ENCODE measurements around the gene IFI27. TPM values are rescaled to one million over a fixed set of nuclear protein-coding genes. Genes with fewer than 3 reads are reported as not detected.

The IFI27 gene
- polyA plus RNA-seq, 2 of the 4 experiments (the other 2 are of a cell fraction), result 0.76 to 2.2 TPM

DNA sequence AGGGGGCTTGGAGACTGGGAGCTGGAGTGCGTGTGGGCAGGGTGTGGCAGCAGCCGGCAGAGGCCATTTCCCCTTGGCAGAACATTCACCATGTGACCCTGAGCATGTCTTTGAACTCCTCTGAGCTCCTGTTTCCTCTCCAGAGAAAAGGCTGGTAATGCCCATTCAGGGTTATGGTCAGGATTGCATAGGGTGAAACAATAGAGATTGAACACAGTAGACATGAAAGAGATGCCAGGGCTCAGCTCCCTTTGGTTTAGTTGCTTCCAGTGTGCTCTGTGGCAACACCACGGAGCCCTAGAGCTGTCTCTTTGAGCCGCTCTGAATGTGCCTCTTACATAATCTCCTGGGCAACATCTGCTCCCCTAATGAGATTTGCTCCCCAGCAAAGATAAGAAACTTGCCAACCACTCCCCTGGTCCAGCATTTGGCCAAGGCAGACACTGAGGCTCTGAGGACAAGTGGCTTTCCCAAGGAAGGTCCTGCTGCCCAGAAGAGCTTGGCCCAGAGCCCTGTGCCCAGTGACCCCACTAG lies 4.6 kb downstream of the IFI27 start:
- TF ChIP-seq CHD4 (IDR thresholded peaks at IDR 0.05; ENCODE audit: borderline replicate concordance), result no peak
- TF ChIP-seq REST (IDR thresholded peaks at IDR 0.05), result no peak
- TF ChIP-seq EHF (CRISPR knock-in tag; IDR thresholded peaks at IDR 0.05), result no peak
- TF ChIP-seq TP53 (CRISPR knock-in tag; IDR thresholded peaks at IDR 0.05), result no peak
- no peak for TF ChIP-seq HDAC2 (IDR thresholded peaks at IDR 0.05)
- no peak for TF ChIP-seq KDM1A (IDR thresholded peaks at IDR 0.05; ENCODE audit: low read depth)
- no peak for TF ChIP-seq MYC (IDR thresholded peaks at IDR 0.05; ENCODE audit: borderline replicate concordance, low read length)
- no peak for TF ChIP-seq KDM5A (IDR thresholded peaks at IDR 0.05)
- TF ChIP-seq HOXA7 (CRISPR knock-in tag; IDR thresholded peaks at IDR 0.05), result no peak
- TF ChIP-seq, protein P1, sequence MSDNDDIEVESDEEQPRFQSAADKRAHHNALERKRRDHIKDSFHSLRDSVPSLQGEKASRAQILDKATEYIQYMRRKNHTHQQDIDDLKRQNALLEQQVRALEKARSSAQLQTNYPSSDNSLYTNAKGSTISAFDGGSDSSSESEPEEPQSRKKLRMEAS (IDR thresholded peaks at IDR 0.05), result no peak
- TF ChIP-seq RAD21 (conservative IDR thresholded peaks at IDR 0.05 in 1 of 2, IDR thresholded peaks at IDR 0.05 in 1 of 2), result no peak
- no peak for TF ChIP-seq SMC3 (IDR thresholded peaks at IDR 0.05)
- no peak for TF ChIP-seq TFCP2L1 (CRISPR knock-in tag; IDR thresholded peaks at IDR 0.05)
- TF ChIP-seq NR3C1 (IDR thresholded peaks at IDR 0.05), result no peak

GRCh38 chr14:94115631-94116030 lies 5.1 kb downstream of the IFI27 start:
- H3K4me2 ChIP-seq, result no peak overlapping the region
- FAIRE-seq (no peak), DNase-seq (ENCODE audit: low read depth in 1 of 2, low spot score in 1 of 2) (no peak), ATAC-seq (no peak)
- no peaks in the 10 kb centered on the region for H3K4me1 ChIP-seq
- H3K27ac ChIP-seq, result no peak overlapping the region
- WGBS (ENCODE audit: missing lambda C conversion rate), result 62% methylated on average over 15 of the region's 15 CpGs
- no peak for TF ChIP-seq EP300 (IDR thresholded peaks at IDR 0.05)
- no peak for TF ChIP-seq JUNB (IDR thresholded peaks at IDR 0.05)
- no peak for TF ChIP-seq HDAC2 (IDR thresholded peaks at IDR 0.05)
- TF ChIP-seq, protein P2, sequence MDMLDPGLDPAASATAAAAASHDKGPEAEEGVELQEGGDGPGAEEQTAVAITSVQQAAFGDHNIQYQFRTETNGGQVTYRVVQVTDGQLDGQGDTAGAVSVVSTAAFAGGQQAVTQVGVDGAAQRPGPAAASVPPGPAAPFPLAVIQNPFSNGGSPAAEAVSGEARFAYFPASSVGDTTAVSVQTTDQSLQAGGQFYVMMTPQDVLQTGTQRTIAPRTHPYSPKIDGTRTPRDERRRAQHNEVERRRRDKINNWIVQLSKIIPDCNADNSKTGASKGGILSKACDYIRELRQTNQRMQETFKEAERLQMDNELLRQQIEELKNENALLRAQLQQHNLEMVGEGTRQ (IDR thresholded peaks at IDR 0.05), result no peak
- no peak for TF ChIP-seq KDM5A (IDR thresholded peaks at IDR 0.05)
- TF ChIP-seq, protein P3, sequence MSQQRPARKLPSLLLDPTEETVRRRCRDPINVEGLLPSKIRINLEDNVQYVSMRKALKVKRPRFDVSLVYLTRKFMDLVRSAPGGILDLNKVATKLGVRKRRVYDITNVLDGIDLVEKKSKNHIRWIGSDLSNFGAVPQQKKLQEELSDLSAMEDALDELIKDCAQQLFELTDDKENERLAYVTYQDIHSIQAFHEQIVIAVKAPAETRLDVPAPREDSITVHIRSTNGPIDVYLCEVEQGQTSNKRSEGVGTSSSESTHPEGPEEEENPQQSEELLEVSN (IDR thresholded peaks at IDR 0.05; ENCODE audit: borderline replicate concordance, low read depth), result no peak
- TF ChIP-seq, protein P4, sequence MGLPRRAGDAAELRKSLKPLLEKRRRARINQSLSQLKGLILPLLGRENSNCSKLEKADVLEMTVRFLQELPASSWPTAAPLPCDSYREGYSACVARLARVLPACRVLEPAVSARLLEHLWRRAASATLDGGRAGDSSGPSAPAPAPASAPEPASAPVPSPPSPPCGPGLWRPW (IDR thresholded peaks at IDR 0.05), result no peak
- no peak for TF ChIP-seq CBX8 (IDR thresholded peaks at IDR 0.05)
- no peak for TF ChIP-seq ZC3H11A (IDR thresholded peaks at IDR 0.05)
- TF ChIP-seq, protein P1 (IDR thresholded peaks at IDR 0.05), result no peak
- H3K9me3 ChIP-seq, result peaks cover 13% of the 10 kb centered on the region; the same call in 1 of the 3 replicates
- POLR2A ChIA-PET, result no interaction called here
- no peak overlapping the region for H3K4me3 ChIP-seq
- CTCF ChIA-PET, result interaction anchor here (1.0 to 3.0 kb wide), 4 partner anchors 16 to 80 kb away, joined by 4 to 17 read pairs (median 6); no protein-coding TSS in a partner anchor

More for the DNA sequence above, 4.6 kb downstream of the IFI27 start:
- Histone ChIP-seq H3K4me2 (no peak overlapping the region), H3K4me1 (no peaks in the 10 kb centered on the region), H3K27ac (no peak overlapping the region), H3K4me3 (no peak overlapping the region), H3K9me3 (peaks cover 13% of the 10 kb centered on the region; the same call in 1 of the 3 replicates)
- DNase-seq (ENCODE audit: low read depth in 1 of 2, low spot score in 1 of 2), result no peak
- CTCF ChIA-PET, result interaction anchor here (1.4 to 3.0 kb wide), 3 partner anchors 17 to 64 kb away, joined by 6 to 17 read pairs (median 7); no protein-coding TSS in a partner anchor
- WGBS (ENCODE audit: missing lambda C conversion rate), result 26% methylated on average over 4 of the region's 4 CpGs
- POLR2A ChIA-PET, result no interaction called here
- peak in 1 of 2 experiments; percentile 13; a peak in 2 of 6 replicates for ATAC-seq
- FAIRE-seq, result no peak

Measured in A549 (cell line).